Breast epithelium (tissue), 3 donors: ENCODE results near the gene LTK.

Experiments used
- POLR2AphosphoS5 ChIP-seq, 3 donors: sonication (generic); formaldehyde crosslinking; IDR thresholded peaks; one replicate each; pipeline ENCODE4 v1.6.1; 2017; ENCODE audit warnings: antibody characterized with exemption in 3 of 3
- TF ChIP-seq, protein P1 (sequence below), 3 donors: fragments of 450-650 bp; IDR thresholded peaks; one replicate each; pipeline ENCODE4 v1.5.1; 2016 to 2017; ENCODE audit warnings: antibody characterized with exemption in 3 of 3, mild to moderate bottlenecking in 3 of 3, moderate library complexity in 3 of 3

- TF ChIP-seq, protein P1, sequence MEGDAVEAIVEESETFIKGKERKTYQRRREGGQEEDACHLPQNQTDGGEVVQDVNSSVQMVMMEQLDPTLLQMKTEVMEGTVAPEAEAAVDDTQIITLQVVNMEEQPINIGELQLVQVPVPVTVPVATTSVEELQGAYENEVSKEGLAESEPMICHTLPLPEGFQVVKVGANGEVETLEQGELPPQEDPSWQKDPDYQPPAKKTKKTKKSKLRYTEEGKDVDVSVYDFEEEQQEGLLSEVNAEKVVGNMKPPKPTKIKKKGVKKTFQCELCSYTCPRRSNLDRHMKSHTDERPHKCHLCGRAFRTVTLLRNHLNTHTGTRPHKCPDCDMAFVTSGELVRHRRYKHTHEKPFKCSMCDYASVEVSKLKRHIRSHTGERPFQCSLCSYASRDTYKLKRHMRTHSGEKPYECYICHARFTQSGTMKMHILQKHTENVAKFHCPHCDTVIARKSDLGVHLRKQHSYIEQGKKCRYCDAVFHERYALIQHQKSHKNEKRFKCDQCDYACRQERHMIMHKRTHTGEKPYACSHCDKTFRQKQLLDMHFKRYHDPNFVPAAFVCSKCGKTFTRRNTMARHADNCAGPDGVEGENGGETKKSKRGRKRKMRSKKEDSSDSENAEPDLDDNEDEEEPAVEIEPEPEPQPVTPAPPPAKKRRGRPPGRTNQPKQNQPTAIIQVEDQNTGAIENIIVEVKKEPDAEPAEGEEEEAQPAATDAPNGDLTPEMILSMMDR (IDR thresholded peaks at IDR 0.05), result no peak
- TF ChIP-seq POLR2AphosphoS5 (IDR thresholded peaks at IDR 0.05), result peak in 1 of 3 donors; percentile 59
Observed at GRCh38 chr15:41544650-41545015, 31.0 kb upstream of the LTK start.
